CD4-positive, alpha-beta T cell treated with Interleukin-17A for 1 hour (primary cell): ENCODE data around the gene CSNK1D.

Source experiments
- DNase-seq: peaks from one replicate; pipeline ENCODE4 v3.0.0-alpha.2; 2020

Gene CSNK1D

GRCh38 chr17:82249896-82250581, 23.5 kb downstream of the CSNK1D start:
- DNase-seq: no peak

DNA sequence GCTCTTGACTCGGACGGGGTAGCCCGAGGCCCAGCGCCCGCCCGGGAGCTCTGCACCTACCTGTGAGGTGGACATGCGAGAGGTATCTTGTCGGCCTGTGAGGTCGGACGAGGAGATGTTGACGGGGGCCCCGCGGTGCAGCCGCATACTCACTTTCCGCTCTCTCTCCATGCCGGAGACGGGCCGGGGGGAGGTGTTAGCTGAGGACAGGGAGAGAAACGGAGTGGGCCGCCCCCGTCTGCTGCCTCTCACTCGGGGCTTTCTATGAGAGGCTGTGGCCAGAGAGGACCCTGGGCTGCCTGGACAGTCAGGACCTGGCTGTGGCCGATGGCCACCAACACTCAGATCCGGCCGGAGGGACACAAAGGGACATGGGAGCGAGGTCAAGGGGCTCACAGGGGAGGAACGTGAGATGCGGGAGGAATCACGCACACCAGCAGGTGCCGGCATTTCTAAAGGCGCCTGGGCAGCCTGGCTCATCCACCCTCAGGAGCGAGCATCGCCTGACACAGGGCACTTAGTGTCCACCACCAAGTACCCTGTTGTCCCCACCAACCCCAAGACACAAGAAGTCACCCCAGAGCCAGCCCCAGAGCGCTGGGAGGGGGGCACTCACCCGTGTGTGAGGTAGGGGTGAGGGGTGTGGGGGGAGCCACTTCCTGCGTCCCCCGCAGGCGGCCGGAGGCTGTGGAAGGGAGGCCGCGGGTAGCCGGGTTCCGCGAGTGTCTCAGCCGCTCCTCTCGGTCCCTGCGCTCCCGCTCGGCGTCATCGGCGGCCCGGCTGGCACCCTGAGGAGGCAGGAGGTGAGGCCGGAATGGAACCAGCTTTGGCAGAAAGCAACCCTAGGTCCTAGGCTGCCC, 24.5 kb downstream of the CSNK1D start:
- no peak for DNase-seq

DNA sequence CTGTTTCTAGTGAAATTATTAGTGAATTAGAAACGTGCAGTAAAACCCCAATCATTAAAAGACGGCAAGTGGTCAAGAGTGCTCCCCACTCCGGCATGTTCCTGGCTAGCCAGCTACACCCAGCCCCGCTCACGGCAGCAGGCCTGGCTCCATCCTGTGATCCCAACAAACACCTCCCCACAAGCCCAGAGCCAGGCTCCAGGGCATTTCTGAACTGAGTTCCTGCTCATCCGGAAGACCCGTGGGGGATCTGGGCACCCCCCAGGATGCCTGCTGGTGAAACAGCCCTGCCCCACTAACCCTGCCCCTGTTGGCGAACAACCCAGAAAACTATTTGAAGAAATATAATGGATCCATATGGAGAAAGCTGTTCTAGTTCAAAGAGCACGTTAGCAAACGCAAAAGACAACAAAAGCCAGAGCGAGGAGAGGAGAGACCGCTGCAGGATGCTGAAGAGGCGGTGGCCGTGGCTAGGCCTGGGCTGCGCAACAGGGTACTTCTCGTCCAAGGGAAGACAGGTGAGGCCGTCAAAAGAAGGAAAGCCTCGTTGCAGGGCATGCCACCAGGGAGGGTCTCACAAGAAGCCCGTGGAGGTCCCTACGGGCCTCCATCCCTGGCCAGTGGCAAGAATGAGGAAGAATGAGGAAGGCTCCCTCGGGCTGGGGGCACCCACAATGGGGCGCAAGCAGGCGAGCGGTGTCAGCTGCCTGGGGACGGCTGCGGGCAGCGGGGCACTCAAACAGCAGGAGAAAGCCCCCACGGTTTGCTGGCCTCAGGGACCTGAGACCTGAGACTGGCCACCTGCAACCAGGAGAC, 25.4 kb downstream of the CSNK1D start:
- DNase-seq: no peak

DNA sequence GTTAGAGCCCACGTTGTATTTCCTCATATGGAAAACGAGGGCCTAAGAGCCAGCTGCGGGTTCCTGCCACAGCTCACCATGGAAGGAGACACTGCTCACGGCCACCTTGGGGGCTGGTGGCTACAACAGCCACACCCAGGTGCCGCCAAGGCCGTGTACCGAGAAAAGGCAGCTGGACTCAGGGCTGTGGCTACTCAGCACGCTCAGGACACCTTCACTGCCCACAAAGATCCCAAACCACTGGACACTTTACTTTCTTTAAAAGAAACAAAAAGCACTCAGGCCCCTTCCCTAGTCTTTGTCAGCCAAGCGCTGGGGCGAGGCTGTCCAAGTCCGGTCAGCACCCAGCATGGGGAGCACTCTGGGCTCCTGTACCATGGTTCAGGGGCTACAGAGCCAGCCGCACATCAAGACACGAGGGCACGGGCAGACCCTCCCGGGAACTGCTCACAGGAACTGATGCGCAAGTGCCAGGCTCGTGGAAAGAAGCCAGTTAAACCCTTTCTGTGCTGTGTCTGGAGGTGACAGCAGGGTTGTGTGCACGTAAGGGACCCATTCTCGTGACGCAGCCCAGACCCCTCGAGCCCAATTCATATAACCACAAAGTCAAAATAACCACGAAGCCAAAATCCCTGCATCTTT, 26.2 kb downstream of the CSNK1D start:
- DNase-seq: no peak

DNA sequence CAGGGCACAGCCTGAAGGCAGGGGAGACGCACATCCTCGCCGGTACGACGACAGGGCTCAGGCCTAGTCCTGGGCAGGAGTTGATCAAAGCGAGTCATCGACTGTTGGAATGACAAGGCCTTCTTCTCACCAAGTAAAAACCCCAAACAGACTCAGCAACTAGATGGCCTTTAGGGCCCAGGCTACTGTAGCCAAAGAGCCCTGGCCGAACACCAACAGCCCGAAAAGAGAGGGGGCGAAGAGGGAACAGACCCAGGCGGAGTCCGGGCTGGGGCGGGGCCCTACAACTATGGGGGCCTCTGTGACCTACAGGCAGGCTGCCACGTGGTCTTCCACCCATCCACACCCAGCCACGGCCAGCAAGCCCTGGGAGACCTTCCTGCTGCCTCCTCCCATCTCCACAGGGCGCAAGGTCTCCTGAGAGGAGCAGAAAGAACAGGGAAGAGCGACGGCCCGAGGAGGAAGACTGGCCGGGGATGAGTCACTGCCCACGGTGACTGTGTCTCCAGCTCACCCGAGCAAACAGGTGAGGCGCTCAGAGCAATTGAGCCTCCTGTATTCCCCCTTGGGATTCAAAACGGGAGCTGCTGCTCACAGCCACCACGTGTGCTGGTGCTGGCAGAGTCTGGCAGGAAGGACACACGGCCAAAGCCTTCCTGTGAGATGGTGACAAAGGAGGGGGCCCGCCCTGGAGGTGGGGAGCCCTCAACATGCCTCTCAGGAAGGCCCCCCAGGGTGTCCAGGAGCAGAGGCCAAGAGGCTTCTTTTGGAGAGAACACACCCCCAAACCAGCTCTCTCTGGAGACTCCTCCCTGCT, 26.9 kb downstream of the CSNK1D start:
- no peak for DNase-seq

DNA sequence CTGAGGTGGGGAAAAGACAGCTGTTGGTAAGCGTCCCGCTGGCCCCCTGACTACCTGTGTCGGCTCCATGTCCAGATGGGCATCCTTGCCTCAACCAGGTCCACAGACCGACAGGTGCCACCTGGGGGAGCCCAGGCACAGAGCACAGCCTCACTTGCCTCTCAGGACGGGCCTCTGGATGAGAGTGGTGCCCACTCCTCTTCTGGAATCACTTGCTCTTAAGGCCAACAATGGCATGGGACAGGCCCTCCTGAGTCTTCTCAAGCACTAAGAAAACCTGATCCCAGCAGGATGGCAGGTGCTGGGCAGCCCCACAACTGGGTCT, 27.5 kb downstream of the CSNK1D start:
- DNase-seq: no peak

DNA sequence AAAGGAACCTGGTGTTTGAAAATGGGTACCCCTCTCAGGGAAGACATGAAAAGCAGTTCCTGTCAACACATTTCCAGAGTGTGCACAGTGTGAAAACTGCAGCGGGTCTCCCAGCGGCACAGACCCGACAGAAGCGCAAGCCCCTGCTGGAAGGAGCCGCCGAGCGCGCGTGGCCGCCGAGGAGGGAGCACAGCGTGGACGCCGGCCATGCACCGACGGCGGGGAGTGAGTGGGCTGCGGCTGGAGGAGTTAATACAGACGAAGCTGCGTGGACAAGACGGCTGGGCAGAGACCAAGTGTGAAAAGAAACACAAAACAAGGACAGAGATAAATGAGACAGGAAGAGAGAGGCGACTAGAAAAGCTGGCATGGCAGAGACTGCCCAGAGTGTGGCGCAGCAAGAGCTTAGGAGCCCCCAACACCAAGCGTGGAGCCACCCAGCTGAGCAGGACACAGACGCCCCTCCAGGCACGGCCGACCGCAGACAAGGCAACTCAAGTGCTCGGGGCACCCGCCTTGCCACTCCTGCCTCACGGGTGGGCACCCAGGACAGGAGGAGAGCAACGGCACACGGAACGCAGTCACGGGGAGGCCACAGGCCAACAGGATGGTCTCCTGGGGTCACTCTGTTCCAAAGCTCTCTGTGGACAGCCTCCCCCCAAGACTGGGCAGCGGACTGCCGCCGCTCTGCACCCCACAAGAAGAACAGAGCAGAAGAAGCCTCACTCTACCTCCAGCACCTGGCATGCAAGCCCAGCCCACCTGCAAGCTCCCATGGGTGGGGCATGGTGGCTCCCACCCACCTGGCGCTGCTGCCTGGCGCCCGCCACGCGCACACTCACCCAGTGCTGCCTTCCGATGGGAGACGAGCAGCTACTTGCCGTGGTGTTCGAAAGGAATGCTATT, 28.1 kb downstream of the CSNK1D start:
- DNase-seq: no peak

- no peak for DNase-seq
Measured at GRCh38 chr17:82244413-82245133, 28.9 kb downstream of the CSNK1D start.

GRCh38 chr17:82243648-82244412, 29.7 kb downstream of the CSNK1D start:
- no peak for DNase-seq

- DNase-seq: no peak
Measured at GRCh38 chr17:82242977-82243647, 30.4 kb downstream of the CSNK1D start.

- no peak for DNase-seq
Measured at GRCh38 chr17:82242698-82242976, 30.9 kb downstream of the CSNK1D start.

DNA sequence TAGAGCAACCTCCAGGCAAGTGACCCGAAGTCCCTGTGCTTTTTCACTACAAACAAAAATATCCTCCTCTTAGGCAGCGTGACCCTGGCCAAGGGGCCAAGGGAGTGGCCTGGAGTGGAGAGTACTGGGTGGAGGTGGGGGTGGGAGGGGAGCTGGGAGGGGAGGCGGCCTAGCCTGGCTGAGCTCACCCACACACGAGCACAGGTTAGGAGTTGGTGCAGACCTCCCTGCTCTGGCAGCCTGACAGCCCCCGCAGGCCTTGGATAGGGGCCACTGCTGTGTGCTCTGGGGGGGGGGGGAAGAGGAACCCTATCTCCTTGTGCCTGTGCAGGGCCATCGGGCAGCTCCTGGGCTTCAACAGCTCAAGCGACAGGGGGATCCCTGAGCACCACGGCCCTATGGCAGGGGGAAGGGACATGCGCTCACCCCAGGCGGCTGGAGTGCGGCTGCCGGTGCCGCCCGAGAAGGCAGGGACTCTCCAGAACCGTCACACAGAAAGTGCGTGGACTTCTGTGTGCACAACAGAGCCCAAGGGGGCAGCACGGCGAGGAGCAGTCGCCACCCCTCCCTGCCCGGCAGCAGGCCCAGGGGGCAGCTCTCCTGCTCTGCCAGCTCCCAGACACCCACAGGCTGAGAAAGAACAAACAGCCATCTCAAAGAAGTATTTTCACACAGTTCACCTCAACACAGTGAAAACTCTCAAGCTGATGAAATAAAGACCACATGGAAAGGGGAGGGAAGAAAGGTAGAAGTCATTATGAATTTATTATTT, 31.4 kb downstream of the CSNK1D start:
- no peak for DNase-seq

DNA sequence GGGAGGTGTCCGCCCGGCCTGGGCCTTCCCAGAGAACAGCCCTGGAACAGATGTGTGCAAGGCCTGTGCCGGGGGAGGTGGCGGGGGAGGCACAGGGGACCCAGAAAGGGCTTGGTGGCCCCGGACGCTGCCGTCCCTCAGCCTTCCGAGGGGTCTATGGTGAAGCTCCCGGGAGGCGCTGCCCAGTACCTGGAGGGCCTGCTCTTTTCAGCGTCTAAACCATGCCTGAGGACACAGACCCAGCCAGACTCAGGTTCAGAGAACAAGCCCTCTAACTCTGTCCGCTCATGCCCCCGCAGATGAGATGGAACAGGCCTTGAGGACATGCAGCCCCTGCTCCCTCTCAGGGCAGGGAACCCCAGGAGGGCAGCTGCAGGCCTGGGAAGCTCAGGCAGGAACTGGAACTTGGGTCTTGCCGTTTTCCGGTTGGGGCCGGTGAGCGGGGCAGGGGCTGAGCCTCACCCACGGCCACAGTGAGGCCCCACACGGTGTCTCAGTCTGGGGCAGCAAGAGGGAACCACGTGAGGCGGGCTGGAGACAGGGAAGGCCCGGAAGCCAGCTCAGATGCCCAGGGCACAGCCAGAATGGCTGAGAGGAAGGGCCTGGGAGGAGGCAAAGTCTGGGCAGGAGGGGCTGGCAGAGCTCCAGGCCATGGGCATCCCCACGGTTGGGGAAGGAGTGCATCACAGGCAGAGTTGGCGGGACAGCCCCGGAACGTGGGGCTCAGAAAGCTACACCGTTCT, 32.1 kb downstream of the CSNK1D start:
- peak; percentile 48 for DNase-seq

DNA sequence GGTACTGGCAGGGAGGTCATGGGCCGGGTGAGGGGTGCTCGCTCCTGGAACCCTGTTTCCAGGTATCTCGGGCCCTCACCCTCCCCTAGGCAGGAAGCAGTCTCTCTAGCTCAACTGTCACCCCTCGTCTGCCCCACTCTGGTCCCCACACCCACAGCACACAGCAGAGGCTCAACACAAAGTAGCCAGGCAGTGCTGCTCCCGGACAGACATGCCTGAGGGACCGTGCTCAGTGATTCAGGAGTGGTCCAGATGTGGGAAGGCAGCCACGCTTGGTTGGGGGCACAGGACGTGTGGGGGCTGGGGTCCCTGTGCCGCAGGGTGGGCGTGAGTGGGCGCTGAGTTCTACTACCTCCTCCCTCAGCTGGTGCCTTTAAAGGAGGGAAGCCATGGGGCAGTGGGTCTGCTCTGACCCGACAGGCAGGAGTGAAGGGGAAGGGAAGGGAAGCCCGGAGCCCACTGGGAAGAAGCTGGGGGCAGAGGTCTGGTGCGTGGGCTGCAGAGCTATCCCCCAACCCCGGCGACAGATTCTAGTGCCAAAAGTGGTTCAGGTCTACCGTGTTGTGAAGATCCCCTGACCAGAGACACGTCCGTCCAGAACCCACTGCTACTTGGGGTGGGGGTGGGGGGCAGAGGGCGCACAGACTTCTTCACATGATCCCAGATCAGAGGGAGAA, 32.9 kb downstream of the CSNK1D start:
- no peak for DNase-seq

- DNase-seq: no peak
Measured at GRCh38 chr17:82239926-82240505, 33.5 kb downstream of the CSNK1D start.

- no peak for DNase-seq
Measured at GRCh38 chr17:82239401-82239925, 34.0 kb downstream of the CSNK1D start.
